SH-SY5Y (cell line): Measurements from ENCODE around the gene KIF1A.

Source experiments
- GATA2 ChIP-seq: IDR thresholded peaks from 2 replicates; pipeline ENCODE4 v1.6.1; 2011; ENCODE audit warnings: mild to moderate bottlenecking, low read depth, low read length
- GATA3 ChIP-seq: IDR thresholded peaks from 2 replicates; pipeline ENCODE4 v1.6.1; 2011; ENCODE audit warnings: low read depth, mild to moderate bottlenecking, low read length, moderate library complexity

- no peak for TF ChIP-seq GATA2
- no peak for TF ChIP-seq GATA3
Measured at GRCh38 chr2:240803191-240803590, 16.8 kb downstream of the KIF1A start.
